ENCODE measurements around the gene PHEX.
"Not testable (repeated sequence)": the region's sequence is repeated elsewhere in the genome, so short reads cannot be mapped to it uniquely, and the experiment has no call there.

The PHEX gene

GRCh38 chrX:22268706-22269105 is 236.6 kb downstream of the PHEX start:
- DNase-seq, result no peak

GRCh38 chrX:22272613-22273012 is 240.5 kb downstream of the PHEX start, which contains the start of gene CBLL2:
Gene CBLL2, plus strand, starts transcription at chrX:22272913. Its CDS starts 79 bp downstream, at chrX:22272992.
- no peak for DNase-seq

- no peak for DNase-seq
Observed at GRCh38 chrX:22273714-22274317, 241.7 kb downstream of the PHEX start.

GRCh38 chrX:22276781-22277180 is 244.7 kb downstream of the PHEX start:
- no peak for DNase-seq

GRCh38 chrX:22278375-22278774 is 246.2 kb downstream of the PHEX start:
- peak; percentile 28 for DNase-seq

GRCh38 chrX:22289209-22289608 is 257.1 kb downstream of the PHEX start:
- not testable (repeated sequence) for DNase-seq

GRCh38 chrX:22296871-22297270 is 264.7 kb downstream of the PHEX start:
- no peak for DNase-seq

GRCh38 chrX:22300130-22300529 is 268.0 kb downstream of the PHEX start:
- no peak for DNase-seq

Measured in 8988T (cell line).